ENCODE measurements around the gene CPEB2.

The CPEB2 gene

GRCh38 chr4:15001869-15002658 lies at the start of gene CPEB2:
Gene CPEB2, plus strand, starts transcription at chr4:15002481. Its CDS starts 193 bp downstream, at chr4:15002674.
- no peak for DNase-seq

DNA sequence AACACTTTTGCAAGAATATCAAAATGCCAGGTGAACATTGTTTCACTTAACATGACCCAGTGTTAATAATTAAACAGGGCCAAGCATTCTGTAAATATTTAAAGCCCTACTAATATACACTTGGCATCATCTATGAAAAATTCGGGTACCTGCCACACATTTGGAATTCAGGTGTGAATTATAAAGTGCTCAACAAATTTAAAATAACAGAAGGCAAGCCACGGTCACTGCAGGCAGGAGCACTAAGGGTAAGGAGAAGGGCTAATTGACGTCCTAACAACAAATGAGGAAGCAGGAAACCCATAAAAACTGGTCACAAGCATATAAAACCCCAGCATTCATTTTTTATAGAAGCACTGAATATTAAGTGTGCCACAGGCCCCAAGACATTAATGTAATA lies 43.8 kb upstream of the CPEB2 start:
- no peak for DNase-seq

GRCh38 chr4:14961292-14961691 lies 41.0 kb upstream of the CPEB2 start:
- DNase-seq, result no peak

GRCh38 chr4:14965071-14965470 lies 37.2 kb upstream of the CPEB2 start:
- no peak for DNase-seq

GRCh38 chr4:14967982-14968381 lies 34.3 kb upstream of the CPEB2 start:
- DNase-seq, result no peak

GRCh38 chr4:14977830-14978229 lies 24.5 kb upstream of the CPEB2 start:
- DNase-seq, result no peak

DNA sequence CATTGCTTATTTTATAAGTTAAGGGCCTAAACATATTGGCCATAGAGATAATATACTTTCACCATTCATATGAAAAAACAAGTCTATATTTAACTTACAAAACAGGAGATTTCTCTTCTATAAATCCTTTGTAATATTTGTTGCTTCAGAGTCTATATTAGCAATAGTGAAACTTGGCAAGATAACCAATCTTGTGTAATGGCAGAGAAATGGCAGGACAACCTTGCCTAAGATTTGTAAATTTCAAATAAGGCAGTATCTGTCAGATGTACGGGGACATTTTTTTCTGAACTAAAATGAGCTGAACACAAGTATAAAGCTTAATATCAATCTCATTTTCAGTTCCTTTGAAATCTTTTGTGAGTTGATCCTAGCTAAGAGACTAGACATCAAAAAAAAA lies 17.8 kb upstream of the CPEB2 start:
- no peak for DNase-seq

GRCh38 chr4:14985161-14985560 lies 17.1 kb upstream of the CPEB2 start:
- no peak for DNase-seq

DNA sequence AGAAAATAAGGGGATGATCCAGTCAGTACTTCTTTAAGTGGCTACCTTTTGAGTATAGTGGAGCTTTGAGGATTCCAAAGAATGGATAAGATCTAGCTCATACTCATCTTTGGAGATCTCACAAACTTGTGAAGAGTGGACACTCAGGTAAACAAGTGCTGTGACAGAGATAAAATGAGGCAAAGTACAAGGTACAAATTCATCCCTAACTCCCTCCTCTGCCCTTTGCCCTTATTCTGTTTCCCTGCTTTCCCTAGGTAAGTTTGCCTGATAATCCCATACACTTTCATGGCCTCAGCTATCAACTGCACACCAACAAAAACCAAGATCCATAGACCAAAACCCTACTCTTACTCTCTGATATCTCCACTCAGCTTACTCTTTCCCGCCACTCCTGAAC lies 16.4 kb upstream of the CPEB2 start:
- no peak for DNase-seq

GRCh38 chr4:14987054-14987453 lies 15.2 kb upstream of the CPEB2 start:
- DNase-seq, result no peak

DNA sequence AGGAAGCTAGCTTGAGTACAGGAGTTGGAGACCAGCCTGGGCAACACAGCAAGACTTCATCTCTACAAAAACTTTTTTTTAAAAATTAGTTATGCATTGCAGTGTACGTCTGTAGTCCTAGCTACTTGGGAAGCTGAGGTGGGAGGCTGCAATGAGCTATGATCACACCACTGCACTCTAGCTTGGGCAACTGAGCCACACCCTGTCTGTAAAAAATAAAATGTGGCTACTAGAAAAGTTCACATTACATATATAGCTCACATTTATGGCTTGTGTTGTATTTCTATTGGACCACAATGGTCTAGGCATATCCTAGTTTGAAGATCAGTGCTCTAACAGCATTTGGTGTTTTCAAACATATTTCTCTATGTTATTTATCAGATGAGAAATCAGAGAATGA lies 11.8 kb upstream of the CPEB2 start:
- no peak for DNase-seq

DNA sequence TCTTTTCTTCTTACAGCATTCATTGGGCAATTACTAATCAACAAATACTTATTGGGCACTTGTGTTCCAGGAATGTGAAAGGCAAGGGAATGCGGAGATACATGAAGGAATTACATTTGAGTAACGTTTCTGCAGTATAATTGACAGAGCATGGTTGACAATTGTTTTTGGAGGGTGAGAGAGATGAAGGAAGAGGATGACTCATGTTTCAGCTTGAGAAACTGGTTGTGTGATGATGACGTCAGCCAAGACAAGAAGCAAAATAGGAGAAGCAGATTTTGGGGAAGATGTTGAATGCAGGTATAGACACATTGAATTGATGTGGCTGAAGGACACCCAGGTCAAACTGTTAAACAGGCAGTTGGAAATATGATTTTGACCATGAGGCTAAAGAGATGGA lies 8.0 kb upstream of the CPEB2 start:
- DNase-seq, result no peak

DNA sequence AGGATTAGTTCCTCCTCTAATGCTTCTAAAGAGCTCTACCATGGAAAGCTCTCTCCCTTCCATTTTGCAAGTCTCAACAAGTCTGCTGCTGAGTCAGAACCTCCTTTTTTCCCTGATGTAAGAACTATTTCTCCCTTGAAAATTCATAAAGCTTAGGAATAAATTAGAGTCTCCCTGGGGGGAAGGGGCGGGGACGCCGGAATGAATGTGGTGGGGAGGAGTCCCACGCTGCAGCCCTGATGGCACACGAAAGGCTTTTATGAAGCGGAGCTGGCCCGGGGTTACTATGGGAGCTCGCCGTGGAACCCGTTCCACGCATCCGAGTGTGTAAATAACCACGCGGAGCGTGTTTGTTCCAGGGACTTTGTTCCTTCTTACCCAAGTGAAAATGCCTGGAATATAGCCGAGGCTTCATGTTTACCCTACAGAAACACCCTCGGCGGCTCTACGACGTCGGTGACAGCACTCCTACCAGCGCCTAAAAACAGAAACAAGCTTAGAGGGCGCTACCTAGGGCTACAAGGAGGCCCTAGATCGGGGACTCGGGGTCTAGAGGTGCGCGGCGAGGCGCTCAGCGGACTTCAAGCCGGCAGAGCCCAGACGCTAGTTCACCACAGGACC lies 923 bp upstream of the CPEB2 start:
- DNase-seq, result no peak

- no peak for DNase-seq
These were observed 549 bp downstream of the CPEB2 start for GRCh38 chr4:15002659-15003400.

DNA sequence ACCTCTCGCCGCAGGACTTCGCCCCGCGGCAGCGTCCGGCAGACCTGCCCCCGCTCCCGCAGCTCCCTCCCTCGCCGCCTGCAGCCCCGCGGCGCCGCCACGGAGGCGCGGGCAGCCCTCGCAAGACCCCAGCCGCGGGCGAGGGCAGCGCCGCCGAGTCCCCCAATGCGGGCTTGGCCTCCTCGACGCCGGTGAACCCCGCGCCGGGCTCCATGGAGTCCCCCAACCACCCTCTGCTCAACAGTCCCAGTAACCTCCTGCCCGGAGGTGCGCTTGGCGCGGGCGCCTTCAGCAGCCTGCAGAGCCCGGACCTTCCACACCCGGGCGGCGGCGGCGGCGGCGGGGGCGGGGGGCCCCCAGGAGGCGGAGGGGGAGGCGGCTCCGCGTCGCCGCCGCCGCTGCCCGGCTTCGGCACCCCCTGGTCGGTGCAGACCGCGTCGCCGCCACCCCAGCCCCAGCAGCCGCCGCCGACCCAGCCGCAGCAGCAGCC lies 1.2 kb downstream of the CPEB2 start:
- DNase-seq, result no peak

DNA sequence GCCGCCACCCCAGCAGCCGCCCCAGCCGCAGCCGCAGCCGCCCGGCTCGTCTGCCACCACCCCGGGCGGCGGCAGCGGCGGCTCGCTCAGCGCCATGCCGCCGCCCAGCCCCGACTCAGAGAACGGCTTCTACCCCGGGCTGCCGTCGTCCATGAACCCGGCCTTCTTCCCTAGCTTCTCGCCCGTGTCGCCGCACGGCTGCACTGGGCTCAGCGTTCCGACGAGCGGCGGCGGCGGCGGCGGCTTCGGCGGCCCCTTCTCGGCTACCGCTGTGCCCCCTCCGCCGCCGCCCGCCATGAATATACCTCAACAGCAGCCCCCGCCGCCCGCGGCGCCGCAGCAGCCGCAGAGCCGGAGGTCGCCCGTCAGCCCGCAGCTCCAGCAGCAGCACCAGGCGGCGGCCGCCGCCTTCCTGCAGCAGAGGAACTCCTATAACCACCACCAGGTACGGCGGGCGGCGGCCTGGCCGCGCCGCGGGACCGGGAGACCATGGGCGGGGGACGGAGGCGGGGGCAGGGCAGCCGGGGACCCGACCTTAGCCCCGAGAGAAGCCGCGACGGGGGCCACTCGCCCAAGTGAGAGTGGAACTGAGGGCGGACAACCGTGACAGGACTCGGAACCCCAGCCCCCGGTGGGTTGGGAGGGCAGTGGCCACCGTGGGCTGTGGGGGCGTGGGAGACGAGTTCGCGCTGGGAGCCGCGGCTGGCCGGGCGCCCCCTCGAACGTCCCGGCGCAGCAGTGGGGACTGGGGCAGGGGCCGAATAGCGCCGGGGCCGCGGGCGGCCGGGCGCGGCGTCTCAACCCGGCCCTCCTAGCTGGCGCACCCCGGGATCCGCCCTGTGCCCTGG lies 1.8 kb downstream of the CPEB2 start:
- DNase-seq, result no peak

DNA sequence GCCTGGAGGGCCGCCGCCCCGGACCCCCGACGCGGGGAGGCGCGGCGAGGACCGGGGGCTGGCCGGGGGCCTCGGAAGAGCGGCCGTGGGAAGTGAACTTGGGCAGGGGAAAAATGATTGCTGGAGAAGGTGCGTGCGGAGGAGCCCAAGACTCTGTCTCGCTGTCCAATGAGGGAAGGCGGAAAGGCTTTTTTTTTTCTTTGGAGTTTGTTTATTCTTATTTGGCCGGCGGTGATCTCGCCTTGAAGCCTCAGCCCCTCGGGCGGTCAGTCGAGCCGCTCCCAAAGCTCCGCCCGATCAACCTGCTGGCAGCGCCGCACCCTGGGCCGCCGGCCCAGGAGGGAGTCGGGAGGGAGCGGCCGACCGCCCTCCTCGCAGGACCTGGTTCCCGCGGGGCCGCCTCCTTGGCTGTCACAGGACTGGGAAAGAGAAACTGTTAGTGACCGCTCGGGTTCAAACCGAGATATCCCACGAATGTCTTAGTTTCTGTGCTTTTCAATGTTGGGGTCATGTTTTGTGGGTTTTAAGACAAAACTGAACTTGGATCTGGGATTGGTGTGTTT lies 2.5 kb downstream of the CPEB2 start:
- DNase-seq, result no peak

DNA sequence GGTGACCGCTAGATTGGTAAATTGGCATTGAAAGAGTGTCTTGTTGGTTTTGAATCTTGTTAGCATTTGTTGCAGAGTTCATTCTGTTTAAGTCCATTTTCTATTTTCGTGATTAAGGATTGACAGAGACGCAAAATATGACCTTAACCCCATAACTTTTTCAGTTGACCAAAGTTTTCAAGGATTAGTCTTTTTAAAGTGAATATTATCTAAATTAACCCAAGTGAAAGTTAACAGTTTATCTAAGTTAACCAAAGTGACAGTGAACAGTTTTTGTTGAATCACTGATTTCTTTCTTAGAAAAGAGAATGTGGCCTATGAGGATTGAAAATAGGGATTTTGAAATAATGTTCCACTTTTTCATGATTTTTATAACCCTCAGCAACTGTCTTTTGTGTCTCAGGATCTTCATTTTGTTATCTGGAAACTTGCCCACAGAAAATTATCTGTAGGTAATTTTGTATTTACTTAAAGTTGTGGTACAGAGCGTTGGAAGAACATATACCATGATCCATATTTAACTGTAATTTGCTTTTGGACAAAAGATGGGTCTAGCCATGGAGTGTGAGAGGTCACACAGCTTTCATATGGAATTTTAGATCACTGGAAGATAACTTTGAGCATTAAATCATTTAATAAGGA lies 3.3 kb downstream of the CPEB2 start:
- no peak for DNase-seq

DNA sequence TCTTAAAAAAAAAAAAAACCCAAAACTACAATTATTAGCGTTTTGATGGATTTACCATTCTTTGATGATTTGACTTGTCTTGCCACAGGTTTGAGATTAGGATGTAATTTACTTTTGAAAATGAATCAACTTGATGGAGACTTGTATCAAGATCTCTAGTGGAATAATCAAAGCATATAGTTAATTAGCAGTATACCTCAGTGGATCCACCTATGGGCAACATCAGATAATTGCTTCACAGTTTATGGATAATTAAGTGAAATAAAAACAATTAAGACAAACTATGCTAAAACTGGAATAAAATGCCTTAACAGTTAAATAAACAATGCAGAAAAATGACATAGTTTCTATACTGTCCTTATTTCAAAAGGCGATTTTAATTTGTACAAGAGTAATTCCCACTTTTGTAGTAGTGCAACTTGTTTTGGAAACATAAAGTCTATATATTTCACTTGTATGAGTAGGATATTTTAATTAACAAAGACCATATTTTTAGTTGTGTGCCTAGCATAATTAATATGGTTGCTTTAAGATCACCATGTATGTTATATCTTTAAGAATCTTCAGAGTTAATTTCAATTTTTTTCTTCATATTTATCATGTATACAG lies 4.2 kb downstream of the CPEB2 start:
- no peak for DNase-seq

DNA sequence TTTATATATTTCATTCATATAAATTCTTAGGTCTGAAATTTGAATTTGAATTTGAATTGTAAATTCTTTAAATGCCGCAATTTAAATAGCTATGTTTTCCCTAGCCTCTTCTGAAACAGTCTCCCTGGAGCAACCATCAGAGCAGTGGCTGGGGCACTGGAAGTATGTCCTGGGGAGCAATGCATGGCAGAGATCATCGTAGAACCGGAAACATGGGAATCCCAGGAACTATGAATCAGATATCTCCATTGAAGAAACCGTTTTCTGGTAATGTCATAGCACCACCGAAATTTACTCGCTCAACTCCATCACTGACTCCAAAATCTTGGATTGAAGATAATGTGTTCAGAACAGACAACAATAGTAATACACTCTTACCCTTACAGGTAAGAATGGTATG lies 4.9 kb downstream of the CPEB2 start:
- no peak for DNase-seq

DNA sequence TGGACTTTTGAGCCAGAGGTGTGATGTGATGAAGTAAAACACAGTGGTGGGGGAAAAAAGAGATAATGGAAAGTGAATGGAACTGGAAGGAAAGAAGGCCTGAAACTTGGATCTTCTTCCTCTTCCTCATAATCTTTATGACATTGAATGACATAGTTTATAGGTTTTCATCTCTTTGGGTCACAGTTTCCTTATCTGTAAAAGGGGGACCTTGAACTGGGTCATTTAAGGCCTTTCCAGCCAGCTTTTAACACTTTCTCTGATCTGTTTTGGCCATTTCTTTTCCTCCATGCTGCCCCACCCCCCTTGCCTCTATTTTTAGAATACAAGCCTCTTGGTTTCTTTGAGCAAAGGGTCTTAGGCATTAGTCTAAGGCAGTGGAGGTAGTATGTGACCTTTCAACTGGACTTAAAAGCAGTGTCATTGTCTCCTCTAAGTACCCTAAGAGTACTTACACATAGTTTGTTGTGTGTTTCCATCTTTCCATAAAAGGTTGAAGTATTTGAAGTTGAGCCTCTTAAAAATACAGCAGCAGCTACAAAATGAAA lies 7.8 kb downstream of the CPEB2 start:
- DNase-seq, result no peak

Measured in NCI-H2171 (cell line).